Endothelial cell of umbilical vein (primary cell): ENCODE results near the gene ULK2. TPM values are rescaled to one million over a fixed set of nuclear protein-coding genes. Genes with fewer than 3 reads are reported as not detected.

Source experiments
- BruUV-seq: library from RNA; stranded (reverse); fragments of 400-500 nt; replicated peaks from 2 replicates; lab custom pipeline; 2021; lab: Mats Ljungman, UMichigan
- CTCF ChIA-PET: fragments of 300-600, 350-600 bp; sonication (Branson Sonifier 250); formaldehyde crosslinking; loops from one replicate; lab custom pipeline; 2021; ENCODE audit warnings: antibody characterized with exemption, inconsistent platforms; lab: Charles Lee
- POLR2A ChIA-PET: fragments of 300-600, 350-600 bp; sonication (Branson Sonifier 250); formaldehyde crosslinking; loops from one replicate; lab custom pipeline; 2021; ENCODE audit warnings: antibody characterized with exemption, inconsistent platforms; lab: Charles Lee
- DNase-seq: peaks from one replicate; pipeline ENCODE4 v3.0.0-alpha.2; 2011; ENCODE audit warnings: low read depth, low spot score
- FAIRE-seq: peaks from 2 replicates; lab custom pipeline; 2011; peaks lifted over from hg19 to GRCh38; lab: Jason Lieb, UNC
- H2AFZ ChIP-seq: 2 replicates; pipeline ENCODE4 v1.6.0; 2012; ENCODE audit warnings: low read depth, low read length, control low read depth, inconsistent platforms
- H3K27ac ChIP-seq: 2 replicates; pipeline ENCODE4 v1.5.1; 2011; ENCODE audit warnings: low read depth, mild to moderate bottlenecking, control low read depth, low read length, moderate library complexity; ENCODE audit not compliant: insufficient read depth
- H3K27me3 ChIP-seq, 2 experiments: 2 replicates each; pipeline versions ENCODE4 v1.6.0 to v1.6.1; 2011; ENCODE audit warnings: low read length in 2 of 2, mixed read lengths in 1 of 2; ENCODE audit not compliant: control insufficient read depth in 2 of 2, insufficient read depth in 2 of 2
- H3K36me3 ChIP-seq, 2 experiments: 2 replicates in 1 of 2; 3 replicates in 1 of 2; pipeline ENCODE4 v1.5.1; 2011; ENCODE audit warnings: low read length in 2 of 2, mild to moderate bottlenecking in 1 of 2, moderate library complexity in 1 of 2; ENCODE audit not compliant: control insufficient read depth in 2 of 2, insufficient read depth in 2 of 2; ENCODE audit errors: extremely low read depth in 1 of 2
- H3K4me1 ChIP-seq: 3 replicates; pipeline ENCODE4 v1.5.1; 2011; ENCODE audit warnings: mild to moderate bottlenecking, low read length; ENCODE audit not compliant: control insufficient read depth, insufficient read depth; ENCODE audit errors: extremely low read depth
- H3K4me2 ChIP-seq: 2 replicates; pipeline ENCODE4 v1.6.1; 2011; ENCODE audit warnings: low read length, control low read depth, mixed read lengths; ENCODE audit not compliant: insufficient read depth
- H3K4me3 ChIP-seq, 3 experiments: fragments of 200-600 bp in 1 of 3; sonication (generic), shearing (Covaris generic) in 1 of 3; replicated peaks in 1 of 3; 2 replicates each; pipeline ENCODE4 v1.5.1; 2011 to 2016; ENCODE audit warnings: control low read depth in 3 of 3, low read length in 3 of 3, mild to moderate bottlenecking in 2 of 3, inconsistent platforms in 1 of 3, low read depth in 1 of 3, moderate library complexity in 1 of 3; ENCODE audit not compliant: insufficient read depth in 1 of 3
- H3K79me2 ChIP-seq: 2 replicates; pipeline ENCODE4 v1.6.0; 2012; ENCODE audit warnings: low read length, inconsistent platforms; ENCODE audit not compliant: control insufficient read depth, insufficient read depth
- H3K9ac ChIP-seq: replicated peaks from 2 replicates; pipeline ENCODE3; 2011; ENCODE audit warnings: low read length, control low read depth; ENCODE audit not compliant: insufficient read depth; ENCODE audit errors: extremely low read depth
- H3K9me1 ChIP-seq: replicated peaks from 3 replicates; pipeline ENCODE4 v1.6.0; 2011; ENCODE audit warnings: mild to moderate bottlenecking, low read length; ENCODE audit not compliant: control insufficient read depth, insufficient read depth; ENCODE audit errors: extremely low read depth
- H3K9me3 ChIP-seq: replicated peaks from 2 replicates; pipeline ENCODE4 v1.5.1; 2012; ENCODE audit warnings: low read length, inconsistent platforms; ENCODE audit not compliant: control insufficient read depth, insufficient read depth
- H4K20me1 ChIP-seq: replicated peaks from 2 replicates; pipeline ENCODE3; 2011; ENCODE audit warnings: mild to moderate bottlenecking, low read length; ENCODE audit not compliant: control insufficient read depth, insufficient read depth; ENCODE audit errors: extremely low read depth
- CTCF ChIP-seq, 2 donors: IDR thresholded peaks; 1 replicate in 1 of 2; 2 replicates in 1 of 2; pipeline ENCODE4 v1.5.1; 2011; ENCODE audit warnings: low read length in 2 of 2, mild to moderate bottlenecking in 2 of 2, moderate library complexity in 2 of 2, control low read depth in 1 of 2, inconsistent platforms in 1 of 2, low read depth in 1 of 2; ENCODE audit not compliant: insufficient read depth in 1 of 2; ENCODE audit errors: extremely low read depth in 1 of 2
- FOS ChIP-seq: IDR thresholded peaks from 2 replicates; pipeline ENCODE4 v1.6.1; 2011; ENCODE audit warnings: mild to moderate bottlenecking, low read length, moderate library complexity, borderline replicate concordance; ENCODE audit not compliant: insufficient read depth
- MAX ChIP-seq: IDR thresholded peaks from 2 replicates; pipeline ENCODE4 v1.6.1; 2011; ENCODE audit not compliant: insufficient read depth, insufficient read length
- dilution Hi-C: fragments of 300-500 bp; cut with MboI; formaldehyde crosslinking; loops from one replicate; pipeline ENCODE4 v1.15.0; 2019; ENCODE audit warnings: low sequenced_read_pairs; ENCODE audit not compliant: extremely low pct_ligation_motif_present
- intact Hi-C: fragments of 100-400 bp; cut with micrococcal nuclease; formaldehyde crosslinking; loops from one replicate; pipeline ENCODE4 v1.10.0; 2022
- polyA plus RNA-seq, 4 experiments: library from polyadenylated mRNA; depleted of rRNA in 3 of 4; stranded (reverse) in 3 of 4; unstranded in 1 of 4; fragments of >200 nt; gene quantifications; 2 replicates each; pipeline versions ENCODE4 v1.2.1 to v1.2.3, GENCODE V29; 2011 to 2012; ENCODE audit warnings: missing spikeins in 1 of 4
- total RNA-seq: library from RNA; stranded (reverse); gene quantifications from 2 replicates; pipeline ENCODE4 v1.2.3, GENCODE V29; 2021

The ULK2 gene
- total and polyA plus RNA-seq, 2 donors (not counting 3 experiments of a cell fraction or from before 2014, with no cell fraction given) = 19.3 to 26.7 TPM

- CTCF ChIA-PET = no interaction called here
- dilution Hi-C loops = no loop called here
These were observed 8.9 kb upstream of the ULK2 start for GRCh38 chr17:19876529-19877161.

GRCh38 chr17:19874256-19874655 is 6.5 kb upstream of the ULK2 start:
- Histone ChIP-seq H3K9me1 (no peaks in the 10 kb centered on the region), H2AFZ (no peak overlapping the region), H4K20me1 (no peaks in the 10 kb centered on the region), H3K79me2 (no peaks in the 10 kb centered on the region), H3K27ac (no peak overlapping the region), H3K4me2 (no peak overlapping the region), H3K36me3 (no peaks in the 10 kb centered on the region), H3K27me3 (peaks cover 2 to 6% of the 10 kb centered on the region in 2 experiments), H3K4me3 (no peak overlapping the region), H3K9me3 (no peaks in the 10 kb centered on the region), H3K9ac (no peak overlapping the region), H3K4me1 (no peaks in the 10 kb centered on the region)
- dilution Hi-C loops (no loop called here), intact Hi-C loops (no loop called here)
- POLR2A ChIA-PET = interaction anchor here (0.7 kb wide), 1 partner anchor 11 kb away, joined by 5 read pairs; no protein-coding TSS in a partner anchor
- TF ChIP-seq FOS = no peak
- no peak for TF ChIP-seq CTCF (IDR thresholded peaks at IDR 0.05; ENCODE audit: extremely low read depth in 1 of 2, insufficient read depth in 1 of 2, low read depth in 1 of 2, low read length in 2 of 2)
- no peak for TF ChIP-seq MAX
- no peak for DNase-seq
- CTCF ChIA-PET = interaction anchor here (0.5 kb wide), 1 partner anchor 33 kb away, joined by 3 read pairs; no protein-coding TSS in a partner anchor
- no peak for FAIRE-seq
- no TSS peak for BruUV-seq

More at GRCh38 chr17:19876529-19877161, 8.9 kb upstream of the ULK2 start:
- BruUV-seq = no TSS peak
- intact Hi-C loops = no loop called here
- Histone ChIP-seq H3K9me3 (no peaks in the 10 kb centered on the region), H3K4me3 (no peak overlapping the region), H3K27ac (no peak overlapping the region), H3K36me3 (no peaks in the 10 kb centered on the region), H3K9ac (no peak overlapping the region), H4K20me1 (no peaks in the 10 kb centered on the region), H2AFZ (no peak overlapping the region), H3K4me1 (no peaks in the 10 kb centered on the region), H3K4me2 (no peak overlapping the region), H3K9me1 (no peaks in the 10 kb centered on the region), H3K79me2 (no peaks in the 10 kb centered on the region), H3K27me3 (peaks cover 2 to 6% of the 10 kb centered on the region in 2 experiments)
- FAIRE-seq = no peak
- POLR2A ChIA-PET = no interaction called here
- no peak for DNase-seq
- no peak for TF ChIP-seq MAX
